NCI-H128 (cell line): ENCODE results near the gene FGF6.

Experiments
- DNase-seq: peaks from one replicate; lab custom pipeline; 2025; ENCODE audit not compliant: unreplicated experiment; lab: John Stamatoyannopoulos, UW

The FGF6 gene

DNA sequence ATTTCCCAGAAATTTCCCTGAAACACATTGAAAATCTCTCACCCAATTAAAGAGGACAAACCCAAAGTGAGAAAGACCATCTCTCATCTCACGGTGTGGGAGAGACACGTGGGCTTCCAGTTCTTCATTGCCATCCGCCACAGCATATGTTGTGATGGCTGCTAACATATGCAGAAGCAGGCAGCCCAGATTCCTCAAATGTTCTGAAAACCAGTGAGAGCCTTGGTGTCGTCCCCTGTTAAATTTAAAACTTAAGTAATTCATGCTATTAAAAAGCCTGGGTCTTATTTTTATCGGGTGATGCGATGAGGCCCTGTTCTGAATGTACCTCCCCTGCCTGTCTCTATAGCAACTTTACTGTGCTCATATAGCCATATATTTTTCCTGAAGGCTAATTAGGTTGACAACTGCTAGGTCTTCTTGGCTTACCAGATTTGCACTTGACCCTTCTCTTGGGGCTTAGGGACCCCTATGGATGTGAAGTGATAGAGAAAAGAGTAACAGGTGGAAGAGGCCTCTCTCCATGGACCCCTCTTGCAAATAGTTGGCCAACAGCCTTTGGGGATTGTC lies 2.8 kb upstream of the FGF6 start:
- no peak for DNase-seq

DNA sequence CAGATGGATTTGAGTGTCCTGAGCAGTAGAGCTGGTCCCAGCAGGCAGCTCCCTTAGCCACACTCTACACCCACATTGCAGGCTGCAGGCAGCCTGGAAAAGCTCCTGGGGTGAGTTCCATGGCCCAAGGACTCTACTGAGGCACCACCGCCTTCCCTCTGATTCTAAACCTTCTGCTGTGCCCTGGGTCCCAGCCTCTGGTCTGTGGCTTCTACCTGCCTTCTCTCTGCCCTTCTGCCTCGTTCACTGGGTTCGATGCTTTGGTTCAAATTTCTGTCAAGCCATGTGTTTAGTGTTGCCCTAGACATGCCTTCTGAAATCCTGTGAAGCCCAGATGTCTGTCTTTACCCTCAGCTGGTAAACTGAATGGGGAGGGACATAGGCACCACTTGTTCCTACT lies 1.5 kb upstream of the FGF6 start:
- no peak for DNase-seq

DNA sequence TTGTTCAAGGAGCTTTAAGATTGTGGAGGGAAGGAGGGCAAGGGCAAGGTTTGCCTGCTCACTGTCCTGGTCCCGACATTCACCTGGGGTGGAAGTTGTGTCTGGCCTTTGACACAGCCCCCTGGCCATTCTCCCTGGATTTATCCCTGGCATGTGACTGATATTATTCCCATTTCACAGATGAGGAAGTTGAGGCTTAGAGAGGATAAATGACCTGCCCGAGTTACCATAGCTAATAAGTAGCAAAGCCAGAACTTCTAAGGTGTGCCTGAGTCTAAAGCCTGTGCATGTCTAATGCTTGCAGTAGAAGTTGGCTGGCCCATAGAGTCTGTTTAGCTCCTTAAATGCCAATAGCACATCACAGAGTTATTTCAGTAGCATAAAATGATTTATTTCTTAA lies 720 bp upstream of the FGF6 start:
- DNase-seq, result no peak

DNA sequence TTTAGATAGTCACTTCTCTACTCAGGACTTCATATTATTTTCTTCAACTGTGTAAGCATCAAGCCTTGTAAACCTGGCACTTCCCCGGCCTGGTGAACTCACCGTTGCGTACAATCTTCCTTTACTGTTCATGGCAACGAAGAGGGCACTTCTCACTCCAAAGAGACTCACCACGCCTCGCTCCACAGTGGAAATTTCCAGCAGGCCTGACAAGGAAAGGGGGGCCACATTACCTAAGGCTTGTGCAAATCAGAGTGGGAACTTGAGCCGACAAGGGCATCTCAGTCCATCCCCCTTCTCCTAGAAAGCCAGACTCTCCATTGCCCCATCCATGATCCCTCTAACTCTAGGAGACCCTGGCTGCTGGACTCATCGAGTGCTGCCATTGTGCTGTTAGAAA lies 1.6 kb downstream of the FGF6 start:
- no peak for DNase-seq

DNA sequence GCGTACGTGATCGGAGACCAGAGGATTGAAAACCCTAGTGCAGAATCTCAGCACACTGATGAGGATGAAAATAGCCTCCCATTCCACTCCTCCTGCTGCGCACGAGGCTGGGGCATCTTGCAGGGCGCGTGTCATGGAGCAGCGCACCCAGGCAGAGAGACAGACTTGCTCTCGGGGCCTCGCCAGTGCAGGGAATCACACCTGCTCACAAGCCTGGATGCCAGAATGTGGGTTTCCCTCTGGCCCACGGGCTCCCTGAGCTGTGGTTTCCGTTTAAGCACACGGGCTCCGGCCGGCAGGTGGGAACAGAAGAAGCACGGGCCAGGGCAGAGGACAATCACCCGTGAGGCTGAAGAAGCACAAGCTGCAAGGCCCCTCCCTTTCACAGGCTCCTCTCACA lies 2.0 kb downstream of the FGF6 start:
- DNase-seq, result no peak

DNA sequence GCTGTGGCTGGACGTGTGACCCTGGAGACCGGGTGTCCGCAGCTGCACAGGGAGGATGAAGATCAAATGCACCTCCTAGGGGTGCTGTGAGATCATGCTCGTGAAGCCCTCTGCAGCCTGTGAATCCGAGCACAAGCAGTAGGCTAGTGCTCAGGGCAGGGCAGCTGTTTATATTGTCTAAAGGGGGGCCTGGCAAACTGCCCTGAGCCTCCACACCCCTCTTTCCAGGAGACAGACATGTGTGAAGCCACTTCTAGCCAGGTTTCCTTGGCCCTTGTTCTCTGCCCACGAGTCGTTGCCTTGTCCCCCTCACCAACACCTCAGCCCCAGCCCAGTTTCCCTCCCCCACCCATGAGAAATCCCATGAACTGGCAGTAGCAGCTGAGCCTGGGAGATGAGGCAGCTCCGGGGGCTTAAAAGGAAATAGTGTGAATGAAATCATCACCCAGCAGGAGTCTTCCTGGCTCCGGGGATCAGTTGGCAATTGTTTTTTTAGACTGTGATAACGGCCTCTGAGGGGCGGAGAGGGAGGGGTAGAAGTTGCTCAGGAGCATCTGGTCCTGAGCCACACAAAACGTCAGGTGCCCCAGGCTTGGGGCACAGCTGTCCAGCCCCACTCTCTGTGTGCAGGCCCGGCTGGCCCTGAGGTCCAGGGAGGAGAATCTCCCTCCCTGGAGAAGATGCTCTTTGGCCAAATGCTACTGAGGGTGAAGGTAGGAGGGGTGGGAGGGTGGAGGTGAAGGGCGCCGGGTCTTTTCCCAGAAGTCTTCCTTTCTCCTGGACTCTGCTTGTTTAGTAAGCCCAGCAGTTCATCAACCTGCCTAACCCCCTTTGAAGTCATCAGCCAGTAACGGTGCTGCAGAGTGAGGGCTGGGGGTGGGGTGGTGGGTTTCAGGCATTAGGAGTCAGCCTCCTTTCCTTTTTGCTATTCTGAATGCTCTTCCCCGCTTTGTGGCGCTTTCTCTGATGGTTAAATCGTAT lies 4.0 kb downstream of the FGF6 start:
- no peak for DNase-seq

DNA sequence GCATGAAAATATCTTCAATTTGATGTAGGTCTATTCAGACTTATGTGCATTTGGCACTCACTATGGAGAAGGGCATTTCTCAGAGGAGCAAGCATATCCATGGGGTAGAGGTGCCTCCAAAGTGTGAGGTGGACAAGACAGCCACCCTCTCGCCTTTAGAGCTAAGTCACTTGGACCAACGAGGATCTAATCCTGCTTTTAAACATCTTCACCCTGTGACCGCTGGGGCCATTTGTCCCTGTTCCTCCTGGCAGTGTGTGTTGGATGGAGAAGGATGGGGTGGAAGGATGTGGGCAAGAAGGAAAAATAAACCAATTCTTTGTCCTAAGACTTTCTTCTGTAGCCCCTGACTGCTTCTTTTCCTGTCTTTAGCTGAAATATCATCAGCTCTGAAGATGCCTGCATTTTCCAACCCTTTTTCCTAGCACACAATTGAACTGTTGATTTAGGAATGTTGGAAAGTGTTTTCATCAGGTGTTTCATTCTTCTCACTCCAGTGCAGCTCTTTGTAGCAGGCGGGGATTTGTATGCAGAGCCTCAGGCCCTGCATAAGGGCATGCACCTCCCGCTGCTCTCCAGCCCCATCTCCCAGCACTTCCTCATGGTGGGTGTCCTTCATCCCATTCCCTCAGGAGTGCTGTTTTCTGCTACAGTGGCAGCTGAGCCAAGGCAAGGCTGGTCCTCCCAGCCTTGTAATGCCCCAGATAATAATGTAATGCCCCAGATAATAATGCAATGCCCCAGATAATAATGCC lies 5.3 kb downstream of the FGF6 start:
- no peak for DNase-seq

DNA sequence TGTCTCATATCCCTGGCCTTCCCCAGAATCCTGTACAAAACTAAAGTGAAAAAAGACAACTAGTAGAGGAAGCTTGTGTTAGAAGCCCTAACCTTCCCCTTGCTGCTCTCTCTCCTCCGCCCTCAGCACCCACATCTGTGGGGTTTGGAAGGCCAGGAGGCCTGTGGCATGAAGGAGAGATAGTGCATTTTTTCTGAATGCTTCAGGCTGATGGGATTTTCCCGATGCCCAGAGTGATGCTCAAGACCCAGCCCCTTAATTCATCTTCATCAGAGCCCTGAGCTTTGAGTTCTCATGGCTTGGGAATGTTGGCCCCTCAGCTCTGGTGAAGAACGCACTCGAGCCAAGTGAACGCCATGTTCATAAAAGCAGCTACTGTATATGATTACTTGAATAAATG lies 5.9 kb downstream of the FGF6 start:
- no peak for DNase-seq

DNA sequence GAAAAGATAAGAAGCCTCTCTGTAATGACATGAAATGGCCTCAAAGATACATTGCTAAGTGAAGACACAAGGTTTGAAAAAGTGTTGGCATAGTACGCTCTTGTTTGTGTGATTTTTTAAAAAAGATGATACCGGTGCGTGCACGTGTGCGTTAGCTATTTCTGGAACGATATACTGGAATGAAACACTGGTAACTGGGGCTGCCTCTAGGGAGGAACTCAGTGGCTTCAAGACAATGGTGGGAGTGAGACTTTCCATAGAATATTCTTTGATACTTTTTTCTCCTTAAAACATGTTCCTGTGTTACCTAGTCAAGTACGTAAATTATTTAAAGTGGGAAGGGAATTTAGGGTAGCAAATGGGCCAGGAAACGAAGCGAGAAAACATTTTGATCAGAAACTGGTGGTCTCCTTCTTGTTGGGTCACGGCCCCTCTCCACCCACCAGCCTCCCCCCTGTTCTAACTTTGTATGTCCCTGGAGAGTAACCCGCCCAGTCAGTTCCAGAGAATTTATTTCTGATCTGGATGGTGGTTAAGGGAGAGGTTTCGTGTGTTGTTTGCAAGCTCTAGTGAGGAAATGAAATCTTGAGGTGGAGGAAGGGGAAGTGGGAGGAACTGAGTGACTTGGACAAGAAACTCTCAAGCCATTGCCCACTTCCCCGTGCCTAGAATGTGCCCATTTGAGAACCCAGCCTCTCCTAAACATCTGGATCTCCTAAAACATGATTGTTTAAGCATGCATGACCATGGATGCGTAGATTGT lies 6.6 kb downstream of the FGF6 start:
- DNase-seq, result no peak

DNA sequence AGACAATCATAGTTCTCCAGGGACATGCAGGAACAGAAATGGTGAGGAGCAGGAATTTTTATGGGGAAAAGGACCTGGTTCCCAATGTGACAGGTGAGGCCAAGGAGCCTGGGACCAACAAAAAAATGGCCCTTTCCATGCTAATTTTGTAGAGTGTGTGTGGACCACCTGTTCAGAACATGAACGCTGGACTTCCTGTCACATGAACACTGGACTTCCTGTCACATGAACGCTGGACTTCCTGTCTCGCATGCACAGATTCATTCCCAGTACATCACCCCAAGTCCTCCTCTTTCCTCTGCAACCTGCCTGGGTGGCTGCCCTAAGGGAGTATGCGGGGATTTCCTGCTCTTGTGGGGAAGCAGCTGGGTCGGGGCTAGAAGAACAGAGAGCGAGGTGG lies 10.1 kb downstream of the FGF6 start:
- no peak for DNase-seq

DNA sequence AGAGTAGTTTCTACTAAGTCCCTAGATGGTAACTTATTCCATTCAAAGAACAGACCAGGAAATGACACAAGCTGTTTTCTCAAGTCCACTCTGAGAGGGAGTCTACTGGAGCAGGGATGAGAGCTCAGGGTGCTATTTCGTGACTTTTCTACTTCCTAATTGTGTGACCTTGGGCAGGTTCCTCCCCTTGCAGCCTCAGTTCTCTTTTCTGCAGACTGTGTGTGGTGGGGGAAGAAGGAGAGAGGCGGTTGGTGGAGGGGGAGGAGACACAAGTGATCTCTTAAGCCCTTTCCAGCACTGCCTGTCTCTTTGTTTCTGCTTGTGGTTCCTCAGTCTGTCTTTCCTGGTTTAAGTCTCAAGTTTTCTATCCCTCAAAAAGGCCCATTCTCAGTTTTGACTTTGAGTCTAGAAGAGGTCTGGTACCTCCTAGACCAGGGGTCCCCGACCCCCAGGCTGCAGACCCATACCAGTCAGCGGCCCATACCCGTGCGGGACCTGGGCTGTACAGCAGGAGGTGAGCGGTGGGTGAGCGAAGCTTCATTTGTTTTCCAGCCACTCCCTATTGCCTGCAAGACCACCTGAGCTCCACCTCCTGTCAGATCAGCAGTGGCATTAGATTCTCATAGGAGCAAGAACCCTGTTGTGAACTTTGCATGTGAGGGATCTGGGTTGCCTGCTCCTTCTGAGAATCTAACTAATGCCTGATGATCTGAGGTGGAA lies 10.7 kb downstream of the FGF6 start:
- no peak for DNase-seq

DNA sequence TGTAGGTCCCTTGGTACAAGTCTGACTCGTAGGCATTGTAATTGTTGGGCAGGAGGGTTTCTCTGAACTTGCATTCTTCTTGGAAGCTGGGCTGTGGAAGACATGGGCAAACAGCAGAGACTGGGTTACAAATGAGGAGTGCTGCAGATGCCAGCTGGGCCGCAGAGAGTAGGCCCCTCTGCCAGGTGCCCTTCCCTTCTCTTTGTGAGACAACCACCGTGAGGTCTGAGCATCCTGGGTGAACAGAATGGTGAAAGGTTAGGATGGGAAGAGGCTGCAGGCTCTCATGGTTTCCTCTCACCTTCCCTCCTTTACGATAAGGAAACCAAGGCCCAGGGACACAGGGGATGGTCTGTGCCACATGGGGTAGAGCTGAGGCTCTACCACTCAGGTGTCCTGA lies 11.3 kb downstream of the FGF6 start:
- DNase-seq, result no peak

DNA sequence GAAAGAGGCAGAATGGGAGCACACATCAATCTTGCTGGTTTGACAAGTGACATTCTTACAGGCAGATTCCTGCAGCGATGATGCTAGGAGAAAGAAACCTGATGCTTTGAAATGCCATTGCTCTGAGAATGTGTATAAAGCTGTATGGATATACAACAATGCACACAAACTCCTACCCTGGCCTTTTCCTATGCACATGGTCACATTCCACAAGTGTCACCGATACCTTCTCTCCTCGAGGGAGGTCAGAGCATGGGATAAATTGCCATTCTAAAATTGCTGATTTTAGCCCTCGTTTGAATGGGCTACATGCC lies 11.9 kb downstream of the FGF6 start:
- no peak for DNase-seq

DNA sequence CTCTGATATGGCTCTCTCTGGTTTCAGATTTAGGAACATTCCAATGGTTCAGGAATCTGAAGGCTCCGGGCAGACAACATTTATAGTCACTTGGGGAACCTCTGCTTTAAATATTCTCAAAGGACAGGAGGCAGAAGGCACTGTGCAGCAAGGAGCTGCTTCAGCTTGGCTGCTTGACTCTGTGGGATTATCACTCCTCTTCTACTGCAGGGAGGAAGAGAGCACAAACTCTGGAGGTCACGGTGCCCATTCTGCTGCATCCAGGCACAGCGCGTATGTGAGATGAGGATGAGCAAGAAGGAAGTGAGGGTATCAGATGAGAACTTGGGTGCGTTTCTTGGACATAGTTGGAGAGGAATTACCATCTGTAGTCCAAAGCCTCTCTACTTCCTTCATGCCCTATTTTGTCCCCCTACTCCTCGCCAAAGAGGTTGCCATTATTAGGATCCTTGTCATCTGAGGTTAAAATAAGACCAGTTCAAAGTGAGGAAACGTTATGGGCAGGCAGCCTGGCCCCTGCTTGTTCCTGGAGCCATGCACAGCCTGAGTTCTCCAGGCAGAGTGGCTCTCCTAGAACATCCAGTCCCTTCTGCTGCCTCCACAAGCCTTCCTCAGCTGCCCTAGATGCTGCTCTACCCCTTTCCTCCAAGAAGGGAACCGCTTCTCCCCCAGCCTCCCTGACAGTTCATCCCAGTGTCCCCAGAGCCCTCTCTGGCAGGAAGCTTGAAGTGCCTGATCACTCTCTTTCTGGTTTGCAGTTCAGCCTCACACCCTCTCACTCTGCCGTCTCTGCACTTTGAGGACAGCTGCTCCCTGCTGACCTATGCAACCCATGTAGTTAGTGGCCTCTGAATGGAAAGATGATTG lies 12.5 kb downstream of the FGF6 start:
- DNase-seq, result no peak

DNA sequence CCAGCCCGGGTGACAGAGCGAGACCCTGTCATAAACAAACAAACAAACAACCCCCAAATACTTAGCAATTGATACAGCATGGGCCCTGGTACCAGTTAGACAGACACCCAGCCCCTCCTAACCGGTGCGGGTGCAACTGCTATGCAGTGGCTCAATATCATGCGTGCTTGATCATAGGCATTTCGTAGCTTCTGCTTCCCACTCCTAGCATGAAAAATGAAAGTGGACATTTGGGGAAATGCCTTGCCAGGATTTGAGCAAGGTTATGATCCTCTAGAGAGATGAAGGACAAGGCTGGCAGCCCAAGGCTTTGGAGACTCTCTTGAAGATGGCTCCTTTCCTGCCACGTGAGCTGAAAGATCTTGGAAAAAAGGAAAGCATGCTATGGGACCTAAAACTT lies 13.7 kb downstream of the FGF6 start:
- no peak for DNase-seq

DNA sequence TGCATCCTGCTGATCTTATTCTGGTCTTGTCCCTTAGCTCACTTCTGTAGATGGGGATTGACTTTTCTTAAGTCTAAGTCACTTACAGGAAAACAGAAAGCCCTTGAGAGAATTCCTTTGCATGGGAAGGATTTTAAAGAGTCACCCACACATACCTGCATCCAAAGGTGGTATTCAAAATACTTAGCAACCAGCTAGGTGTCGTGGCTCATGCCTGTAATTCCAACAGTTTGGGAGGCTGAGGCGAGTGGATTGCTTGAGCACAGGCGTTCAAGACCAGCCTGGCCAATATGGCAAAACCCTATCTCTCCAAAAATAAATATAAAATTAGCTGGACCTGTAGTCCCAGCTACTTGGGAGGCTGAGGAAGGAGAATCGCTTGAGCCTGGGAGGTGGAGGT lies 14.2 kb downstream of the FGF6 start:
- DNase-seq, result no peak

DNA sequence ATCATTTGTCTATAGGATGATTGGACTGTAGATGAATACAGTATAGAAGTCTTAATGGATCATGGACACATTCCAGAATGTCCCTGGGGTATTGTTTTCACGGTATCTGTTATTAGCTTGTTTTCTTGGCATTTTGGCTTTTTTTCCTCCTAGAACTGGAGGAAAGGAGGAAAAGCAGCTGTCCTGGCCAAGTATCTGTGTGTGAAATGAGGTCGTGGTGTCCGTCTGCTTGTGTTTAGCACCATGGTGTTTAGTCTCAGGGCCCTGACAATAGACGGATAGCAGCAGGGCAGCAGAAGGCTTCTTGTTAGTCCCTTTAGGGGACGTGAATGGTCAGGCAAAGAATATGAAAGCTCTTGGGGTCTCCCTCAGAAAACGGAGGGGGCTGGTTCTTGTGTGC lies 21.2 kb downstream of the FGF6 start:
- DNase-seq, result no peak

DNA sequence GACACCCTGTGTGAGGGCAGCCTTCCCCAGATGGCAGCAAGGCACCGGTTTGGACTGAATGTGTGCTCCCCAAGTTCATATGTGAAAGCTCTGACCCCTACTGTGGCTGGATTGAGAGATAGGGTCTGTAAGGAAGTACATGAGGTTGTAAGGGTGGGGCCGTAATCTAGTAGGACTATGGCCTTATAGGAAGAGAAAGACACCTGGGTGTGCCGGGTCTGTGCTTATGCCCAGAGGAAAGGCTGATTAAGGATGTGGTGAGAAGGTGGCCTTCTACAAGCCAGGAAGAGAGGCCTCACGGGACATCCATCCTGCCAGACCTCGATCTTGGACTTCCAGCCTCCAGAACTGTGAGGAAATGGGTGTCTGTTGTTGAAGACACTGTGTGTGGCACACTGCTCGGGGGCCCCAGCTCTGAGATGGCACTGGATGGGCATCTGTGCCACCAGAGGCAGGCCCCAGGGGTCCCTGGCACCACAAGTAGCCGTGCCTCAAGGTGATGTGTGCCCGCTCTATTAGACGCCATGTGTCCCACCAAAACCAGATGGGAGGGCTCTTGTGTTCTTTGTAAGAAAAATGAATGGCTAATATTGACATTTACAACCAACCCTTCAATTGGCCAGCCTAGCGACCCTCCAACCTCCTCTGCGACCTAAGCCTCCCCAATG lies 22.0 kb downstream of the FGF6 start:
- DNase-seq, result no peak

DNA sequence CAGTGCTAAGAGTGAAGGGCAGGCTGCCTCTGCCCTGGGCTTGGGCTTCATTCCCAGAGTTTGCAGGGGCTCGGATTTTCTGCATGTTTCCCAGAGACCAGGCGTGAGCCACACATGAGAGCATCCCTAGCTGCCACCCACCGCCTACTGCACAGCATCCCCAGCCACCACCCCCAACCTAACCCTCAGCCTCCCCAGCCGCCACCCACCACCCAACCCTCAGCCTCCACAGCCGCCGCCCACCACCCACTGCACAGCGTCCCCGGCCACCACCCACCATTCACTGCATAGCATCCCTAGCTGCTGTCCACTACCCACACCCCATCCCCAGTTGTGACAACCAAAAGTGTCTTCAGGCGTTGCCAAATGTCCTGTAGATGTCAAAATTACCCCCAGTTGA lies 22.6 kb downstream of the FGF6 start:
- DNase-seq, result no peak
